ENCODE results near the gene SPECC1. TPM values are rescaled to one million over a fixed set of nuclear protein-coding genes. Genes with fewer than 3 reads are reported as not detected.

The SPECC1 gene
- total RNA-seq, 2 experiments from 2014 or later, result 9.6 to 10.3 TPM

DNA sequence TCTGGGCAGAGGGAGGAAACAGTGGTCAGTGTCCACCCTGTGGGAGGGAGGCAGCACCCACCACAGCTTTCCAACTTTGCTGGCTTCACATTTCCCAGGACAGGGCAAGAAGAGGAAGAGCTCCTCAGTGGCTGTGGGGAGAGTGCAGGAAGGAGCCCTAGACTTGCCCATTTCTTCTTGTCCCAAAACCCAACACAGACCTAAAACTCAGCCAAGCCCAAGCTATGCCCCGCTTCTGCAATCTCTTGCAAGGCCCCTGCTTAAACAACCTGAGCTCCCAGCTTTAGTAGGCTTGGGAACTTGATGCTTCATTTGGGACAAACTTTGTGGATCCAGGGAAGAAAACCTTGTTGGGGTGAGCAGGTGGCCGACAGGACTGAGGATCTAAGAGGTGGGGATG, 284.3 kb downstream of the SPECC1 start:
- Mint-ChIP-seq H3K27ac (no peak overlapping the region), H3K4me1 (no peaks in the 10 kb centered on the region), H3K36me3 (ENCODE audit: low read depth) (no peaks in the 10 kb centered on the region), H3K9me3 (no peaks in the 10 kb centered on the region), H3K27me3 (no peaks in the 10 kb centered on the region), H3K4me3 (no peak overlapping the region)
- CTCF ChIA-PET, result no interaction called here
- no peak for DNase-seq
- POLR2A ChIA-PET, result no interaction called here

- Mint-ChIP-seq H3K4me3 (no peak overlapping the region), H3K4me1 (no peaks in the 10 kb centered on the region), H3K27ac (no peak overlapping the region), H3K27me3 (no peaks in the 10 kb centered on the region), H3K9me3 (no peaks in the 10 kb centered on the region), H3K36me3 (ENCODE audit: low read depth) (no peaks in the 10 kb centered on the region)
- no peak for DNase-seq
- ChIA-PET POLR2A (no interaction called here), CTCF (no interaction called here)
These were observed 285.0 kb downstream of the SPECC1 start for GRCh38 chr17:20294120-20294519.

GRCh38 chr17:20299013-20299412, 289.9 kb downstream of the SPECC1 start:
- H3K27ac Mint-ChIP-seq, result no peak overlapping the region
- H3K36me3 Mint-ChIP-seq (ENCODE audit: low read depth), result no peaks in the 10 kb centered on the region
- no peak for DNase-seq
- no peak overlapping the region for H3K4me3 Mint-ChIP-seq
- ChIA-PET CTCF (no interaction called here), POLR2A (no interaction called here)
- no peaks in the 10 kb centered on the region for H3K9me3 Mint-ChIP-seq
- H3K4me1 Mint-ChIP-seq, result no peaks in the 10 kb centered on the region
- no peaks in the 10 kb centered on the region for H3K27me3 Mint-ChIP-seq

- Mint-ChIP-seq H3K36me3 (ENCODE audit: low read depth) (peaks cover 4% of the 10 kb centered on the region), H3K4me3 (no peak overlapping the region), H3K9me3 (peaks cover 2% of the 10 kb centered on the region), H3K27me3 (no peaks in the 10 kb centered on the region), H3K27ac (no peak overlapping the region), H3K4me1 (no peaks in the 10 kb centered on the region)
- ChIA-PET POLR2A (no interaction called here), CTCF (no interaction called here)
- no peak for DNase-seq
These were observed 291.3 kb downstream of the SPECC1 start for GRCh38 chr17:20300436-20300934.

DNA sequence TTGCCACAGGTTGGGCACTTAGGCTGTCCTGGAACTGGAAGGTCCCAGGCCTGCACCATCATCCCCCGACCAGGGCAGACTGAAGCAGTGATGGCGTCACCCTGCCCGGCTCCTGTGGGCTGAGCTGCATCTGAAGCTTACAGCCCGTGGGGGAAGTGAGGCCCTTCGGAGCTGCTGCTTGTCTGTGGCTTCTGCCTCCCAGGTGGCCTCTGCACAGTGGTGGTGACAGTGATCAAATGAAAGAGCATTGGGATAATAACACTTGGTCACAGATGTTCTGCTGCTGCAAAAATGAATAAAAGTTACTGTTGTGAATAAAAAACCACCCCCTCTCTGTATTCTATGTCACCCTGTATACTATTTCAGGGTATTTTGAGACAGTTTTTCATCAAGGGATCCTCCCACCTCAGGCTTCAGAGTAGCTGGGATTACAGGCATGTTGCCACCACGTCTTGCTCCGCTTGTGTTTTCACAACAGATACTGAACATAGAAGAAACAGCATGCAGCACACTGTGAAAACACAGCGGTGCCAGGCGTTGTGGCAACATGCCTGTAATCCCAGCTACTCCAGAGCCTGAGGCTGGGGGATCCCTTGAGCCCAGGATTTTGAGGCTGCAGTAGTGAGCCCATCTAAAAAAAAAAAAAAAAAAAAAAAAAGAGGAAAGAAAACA, 293.2 kb downstream of the SPECC1 start:
- Mint-ChIP-seq H3K4me1 (no peaks in the 10 kb centered on the region), H3K27ac (no peak overlapping the region), H3K27me3 (no peaks in the 10 kb centered on the region), H3K36me3 (ENCODE audit: low read depth) (peaks cover 10% of the 10 kb centered on the region), H3K9me3 (peaks cover 14% of the 10 kb centered on the region), H3K4me3 (no peak overlapping the region)
- ChIA-PET POLR2A (no interaction called here), CTCF (no interaction called here)
- DNase-seq, result no peak

- CTCF ChIA-PET, result interaction anchor here (1.9 kb wide), 1 partner anchor 79 kb away, joined by 6 read pairs; no protein-coding TSS in a partner anchor
- H3K36me3 Mint-ChIP-seq (ENCODE audit: low read depth), result peaks cover 18% of the 10 kb centered on the region
- H3K4me1 Mint-ChIP-seq, result no peaks in the 10 kb centered on the region
These were observed 295.8 kb downstream of the SPECC1 start for GRCh38 chr17:20304961-20305360.

DNA sequence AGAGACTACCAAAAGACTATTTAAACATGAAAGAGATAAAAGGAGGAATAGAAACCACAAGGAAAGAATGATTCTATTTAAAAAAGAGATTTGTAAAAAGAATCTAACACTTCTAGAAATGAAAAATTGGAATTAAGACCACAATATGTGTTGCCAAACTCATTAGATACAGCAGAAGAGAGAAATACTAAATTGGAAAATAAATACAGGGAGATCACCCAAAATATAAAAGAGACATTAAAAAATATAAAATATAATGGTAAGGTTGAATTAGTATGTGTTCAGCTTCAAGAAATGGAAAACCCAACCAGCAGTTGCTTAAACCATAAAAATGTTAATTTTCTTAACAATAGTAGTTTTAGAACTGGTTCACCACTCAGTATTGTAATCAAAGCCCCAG, 297.8 kb downstream of the SPECC1 start:
- H3K36me3 Mint-ChIP-seq (ENCODE audit: low read depth), result peaks cover 18% of the 10 kb centered on the region
- H3K27ac Mint-ChIP-seq, result no peak overlapping the region
- no peak overlapping the region for H3K4me3 Mint-ChIP-seq
- peaks cover 20% of the 10 kb centered on the region for H3K9me3 Mint-ChIP-seq
- ChIA-PET CTCF (no interaction called here), POLR2A (no interaction called here)
- H3K27me3 Mint-ChIP-seq, result no peaks in the 10 kb centered on the region
- H3K4me1 Mint-ChIP-seq, result no peaks in the 10 kb centered on the region
- DNase-seq, result no peak

More at GRCh38 chr17:20304961-20305360, 295.8 kb downstream of the SPECC1 start:
- peaks cover 20% of the 10 kb centered on the region for H3K9me3 Mint-ChIP-seq
- POLR2A ChIA-PET, result no interaction called here
- no peaks in the 10 kb centered on the region for H3K27me3 Mint-ChIP-seq
- DNase-seq, result no peak
- H3K27ac Mint-ChIP-seq, result no peak overlapping the region
- H3K4me3 Mint-ChIP-seq, result no peak overlapping the region

- H3K4me3 Mint-ChIP-seq, result no peak overlapping the region
- ChIA-PET POLR2A (no interaction called here), CTCF (no interaction called here)
These were observed 298.3 kb downstream of the SPECC1 start for GRCh38 chr17:20307326-20307910.

GRCh38 chr17:20310481-20310880, 301.3 kb downstream of the SPECC1 start:
- DNase-seq, result no peak
- Mint-ChIP-seq H3K4me3 (no peak overlapping the region), H3K27me3 (no peaks in the 10 kb centered on the region), H3K4me1 (no peaks in the 10 kb centered on the region), H3K36me3 (ENCODE audit: low read depth) (peaks cover 14% of the 10 kb centered on the region), H3K27ac (no peak overlapping the region), H3K9me3 (peaks cover 17% of the 10 kb centered on the region)
- POLR2A ChIA-PET, result no interaction called here
- CTCF ChIA-PET, result interaction anchor here (0.6 to 0.9 kb wide), 2 partner anchors 82 to 308 kb away, joined by 3 to 4 read pairs; no protein-coding TSS in a partner anchor

More at GRCh38 chr17:20307326-20307910, 298.3 kb downstream of the SPECC1 start:
- Mint-ChIP-seq H3K27ac (no peak overlapping the region), H3K4me1 (no peaks in the 10 kb centered on the region), H3K27me3 (no peaks in the 10 kb centered on the region), H3K36me3 (ENCODE audit: low read depth) (peaks cover 18% of the 10 kb centered on the region), H3K9me3 (peaks cover 20% of the 10 kb centered on the region)
- no peak for DNase-seq

DNA sequence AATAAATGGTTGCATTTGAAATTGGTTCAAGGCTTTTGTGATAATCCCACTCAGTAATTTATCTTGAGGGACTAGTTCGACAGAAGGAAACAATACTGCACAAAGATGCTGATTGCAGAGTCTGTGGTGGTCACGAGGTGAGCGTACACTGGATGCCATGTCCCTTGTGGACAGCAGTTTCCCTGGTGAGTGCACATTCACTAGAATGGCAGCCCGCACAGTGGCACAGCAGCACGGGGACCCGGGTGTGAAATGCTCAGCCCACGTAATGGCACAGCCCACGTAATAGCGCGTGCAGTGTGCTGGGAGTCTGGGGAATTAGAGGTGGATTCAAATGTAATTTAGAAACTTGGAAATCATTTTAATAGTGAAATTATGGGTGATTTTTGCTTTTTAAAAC, 304.1 kb downstream of the SPECC1 start:
- POLR2A ChIA-PET, result no interaction called here
- CTCF ChIA-PET, result no interaction called here
- Mint-ChIP-seq H3K4me3 (no peak overlapping the region), H3K4me1 (no peaks in the 10 kb centered on the region), H3K9me3 (no peaks in the 10 kb centered on the region), H3K27me3 (no peaks in the 10 kb centered on the region), H3K36me3 (ENCODE audit: low read depth) (peaks cover 3% of the 10 kb centered on the region), H3K27ac (no peak overlapping the region)
- no peak for DNase-seq

GRCh38 chr17:20313891-20314290, 304.7 kb downstream of the SPECC1 start:
- no peak overlapping the region for H3K27ac Mint-ChIP-seq
- no peak for DNase-seq
- H3K4me1 Mint-ChIP-seq, result no peaks in the 10 kb centered on the region
- no peaks in the 10 kb centered on the region for H3K36me3 Mint-ChIP-seq (ENCODE audit: low read depth)
- CTCF ChIA-PET, result interaction anchor here (1.0 kb wide), 1 partner anchor 87 kb away, joined by 4 read pairs; no protein-coding TSS in a partner anchor
- no peaks in the 10 kb centered on the region for H3K9me3 Mint-ChIP-seq
- no peak overlapping the region for H3K4me3 Mint-ChIP-seq
- POLR2A ChIA-PET, result no interaction called here
- no peaks in the 10 kb centered on the region for H3K27me3 Mint-ChIP-seq

- H3K9me3 Mint-ChIP-seq, result no peaks in the 10 kb centered on the region
- ChIA-PET CTCF (interaction anchor here (1.0 kb wide), 1 partner anchor 88 kb away, joined by 4 read pairs; no protein-coding TSS in a partner anchor), POLR2A (no interaction called here)
- H3K36me3 Mint-ChIP-seq (ENCODE audit: low read depth), result no peaks in the 10 kb centered on the region
- H3K27me3 Mint-ChIP-seq, result no peaks in the 10 kb centered on the region
- no peaks in the 10 kb centered on the region for H3K4me1 Mint-ChIP-seq
- no peak overlapping the region for H3K4me3 Mint-ChIP-seq
- H3K27ac Mint-ChIP-seq, result no peak overlapping the region
- DNase-seq, result no peak
These were observed 305.7 kb downstream of the SPECC1 start for GRCh38 chr17:20314834-20315233.

- Mint-ChIP-seq H3K4me3 (no peak overlapping the region), H3K36me3 (ENCODE audit: low read depth) (no peaks in the 10 kb centered on the region), H3K27ac (no peak overlapping the region), H3K4me1 (no peaks in the 10 kb centered on the region), H3K9me3 (no peaks in the 10 kb centered on the region), H3K27me3 (no peaks in the 10 kb centered on the region)
- CTCF ChIA-PET, result interaction anchor here (1.3 kb wide), 1 partner anchor 88 kb away, joined by 3 read pairs; no protein-coding TSS in a partner anchor
- POLR2A ChIA-PET, result no interaction called here
- no peak for DNase-seq
These were observed 306.2 kb downstream of the SPECC1 start for GRCh38 chr17:20315311-20315710.

GRCh38 chr17:20315821-20316220, 306.7 kb downstream of the SPECC1 start:
- H3K36me3 Mint-ChIP-seq (ENCODE audit: low read depth), result no peaks in the 10 kb centered on the region
- no peaks in the 10 kb centered on the region for H3K9me3 Mint-ChIP-seq
- no peaks in the 10 kb centered on the region for H3K27me3 Mint-ChIP-seq
- no peak for DNase-seq
- POLR2A ChIA-PET, result no interaction called here
- no peak overlapping the region for H3K4me3 Mint-ChIP-seq
- CTCF ChIA-PET, result interaction anchor here (1.3 kb wide), 1 partner anchor 89 kb away, joined by 3 read pairs; no protein-coding TSS in a partner anchor
- H3K27ac Mint-ChIP-seq, result no peak overlapping the region
- peaks cover under 1% of the 10 kb centered on the region for H3K4me1 Mint-ChIP-seq

Measured in activated CD4-positive, alpha-beta memory T cell treated with anti-CD3 and anti-CD28 coated beads, Interleukin-2, amount 10 ng/mL, durations not matched to agents 7 days and 5 days (primary cell).